ENCODE data around the gene ARL8B. TPM values are rescaled to one million over a fixed set of nuclear protein-coding genes. Genes with fewer than 3 reads are reported as not detected.
A peak's percentile ranks its signal among the peaks of the same experiment; 100 is the strongest.
"Not testable (repeated sequence)": the region's sequence is repeated elsewhere in the genome, so short reads cannot be mapped to it uniquely, and the experiment has no call there.

The ARL8B gene
- 106 TPM for total RNA-seq

GRCh38 chr3:5122030-5122740 is at the start of gene ARL8B:
ARL8B (plus strand) TSS chr3:5122292; CDS start chr3:5122466, 174 bp downstream.
- H3K4me3 ChIP-seq (ENCODE audit: low read length): peak within 1 kb of the TSS; percentile 100
- H3K4me1 ChIP-seq (ENCODE audit: insufficient read depth, low read length): peaks cover 41% of the 10 kb centered on the region
- H3K27me3 ChIP-seq (ENCODE audit: insufficient read depth, low read length): no peaks in the 10 kb centered on the region
- no peaks in the 10 kb centered on the region for H3K9me3 ChIP-seq (ENCODE audit: low read depth, low read length)

- H3K27me3 ChIP-seq (ENCODE audit: insufficient read depth, low read length): no peaks in the 10 kb centered on the region
- H3K4me3 ChIP-seq (ENCODE audit: low read length): no peak overlapping the region
- H3K9me3 ChIP-seq (ENCODE audit: low read depth, low read length): no peaks in the 10 kb centered on the region
- H3K4me1 ChIP-seq (ENCODE audit: insufficient read depth, low read length): no peaks in the 10 kb centered on the region
Observed at GRCh38 chr3:5073374-5074085, 48.6 kb upstream of the ARL8B start.

GRCh38 chr3:5078151-5078550 is 43.9 kb upstream of the ARL8B start:
- Histone ChIP-seq H3K27me3 (ENCODE audit: insufficient read depth, low read length) (no peaks in the 10 kb centered on the region), H3K4me1 (ENCODE audit: insufficient read depth, low read length) (no peaks in the 10 kb centered on the region), H3K9me3 (ENCODE audit: low read depth, low read length) (no peaks in the 10 kb centered on the region), H3K4me3 (ENCODE audit: low read length) (no peak overlapping the region)

GRCh38 chr3:5079761-5080160 is 42.3 kb upstream of the ARL8B start:
- Histone ChIP-seq H3K9me3 (ENCODE audit: low read depth, low read length) (no peaks in the 10 kb centered on the region), H3K4me3 (ENCODE audit: low read length) (no peak overlapping the region)

DNA sequence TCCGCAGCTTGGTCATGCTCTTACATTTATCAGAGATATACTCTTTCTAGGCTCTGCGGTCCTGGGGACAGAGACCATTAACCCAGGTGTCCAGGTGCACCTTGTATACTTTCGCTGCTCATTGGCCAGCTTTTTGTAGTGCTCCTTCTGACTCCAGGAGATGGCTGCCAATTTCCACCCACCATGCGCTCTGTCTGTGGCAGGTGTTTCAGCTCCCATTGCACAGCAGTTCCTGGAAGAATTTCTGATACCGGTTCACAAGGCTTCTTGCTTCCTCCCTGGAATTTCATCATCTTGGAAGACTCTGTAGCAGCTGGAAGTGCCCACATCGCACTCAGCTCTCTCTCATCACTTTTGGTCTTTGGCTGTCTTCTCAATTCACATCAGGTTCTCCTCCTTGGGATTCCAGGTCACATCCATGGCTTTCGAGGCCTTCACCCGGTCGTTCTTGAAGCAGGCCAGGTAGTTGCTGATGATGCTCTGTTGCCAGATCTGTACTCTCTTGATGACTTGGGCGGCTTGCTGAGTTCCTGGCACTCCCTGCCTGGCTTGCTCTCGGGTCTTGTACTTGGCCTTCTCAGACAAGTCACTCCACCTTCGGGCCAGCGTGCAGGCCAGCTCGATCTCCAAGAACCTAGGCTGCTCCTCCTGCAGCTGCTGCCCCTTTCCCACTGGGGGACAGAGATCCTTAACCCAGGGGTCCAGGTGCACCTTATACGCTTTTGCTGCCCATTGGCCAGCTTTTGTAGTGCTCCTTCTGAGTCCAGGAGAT is 41.1 kb upstream of the ARL8B start:
- no peak overlapping the region for H3K4me3 ChIP-seq (ENCODE audit: low read length)
- no peaks in the 10 kb centered on the region for H3K4me1 ChIP-seq (ENCODE audit: insufficient read depth, low read length)
- no peaks in the 10 kb centered on the region for H3K27me3 ChIP-seq (ENCODE audit: insufficient read depth, low read length)
- no peaks in the 10 kb centered on the region for H3K9me3 ChIP-seq (ENCODE audit: low read depth, low read length)

More at GRCh38 chr3:5079761-5080160, 42.3 kb upstream of the ARL8B start:
- Histone ChIP-seq H3K27me3 (ENCODE audit: insufficient read depth, low read length) (no peaks in the 10 kb centered on the region), H3K4me1 (ENCODE audit: insufficient read depth, low read length) (no peaks in the 10 kb centered on the region)

DNA sequence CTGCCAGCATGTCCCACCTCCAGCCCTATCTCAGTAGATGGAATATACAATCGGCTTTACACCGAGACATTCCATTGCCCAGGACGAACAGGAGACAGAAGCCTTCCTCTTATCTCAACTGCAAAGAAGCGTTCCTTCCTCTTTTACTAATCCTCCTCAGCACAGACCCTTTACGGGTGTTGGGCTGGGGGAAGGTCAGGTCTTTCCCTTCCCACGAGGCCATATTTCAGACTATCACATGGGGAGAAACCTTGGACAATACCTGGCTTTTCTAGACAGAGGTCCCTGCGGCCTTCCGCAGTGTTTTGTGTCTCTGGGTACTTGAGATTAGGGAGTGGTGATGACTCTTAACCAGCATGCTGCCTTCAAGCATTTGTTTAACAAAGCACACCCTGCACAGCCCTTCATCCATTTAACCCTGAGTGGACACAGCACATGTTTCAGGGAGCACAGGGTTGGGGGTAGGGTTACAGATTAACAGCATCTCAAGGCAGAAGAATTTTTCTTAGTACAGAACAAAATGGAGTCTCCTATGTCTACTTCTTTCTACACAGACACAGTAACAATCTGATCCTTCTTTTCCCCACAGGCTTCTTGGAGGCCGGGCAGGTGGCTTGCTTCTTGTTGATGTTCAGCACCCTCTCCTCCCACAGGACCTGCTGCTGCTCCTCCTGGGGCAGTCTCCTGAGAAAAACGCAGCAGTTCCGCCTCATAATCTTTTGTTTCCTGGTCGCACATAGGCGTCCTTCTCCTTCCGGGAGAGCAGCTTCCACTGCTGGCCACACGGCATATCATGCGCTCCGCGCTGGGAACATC is 39.9 kb upstream of the ARL8B start:
- not testable (repeated sequence) for H3K27me3 ChIP-seq (ENCODE audit: insufficient read depth, low read length); H3K4me3 ChIP-seq (ENCODE audit: low read length); H3K9me3 ChIP-seq (ENCODE audit: low read depth, low read length); H3K4me1 ChIP-seq (ENCODE audit: insufficient read depth, low read length)

- H3K4me1 ChIP-seq (ENCODE audit: insufficient read depth, low read length): no peaks in the 10 kb centered on the region
- no peaks in the 10 kb centered on the region for H3K27me3 ChIP-seq (ENCODE audit: insufficient read depth, low read length)
- no peaks in the 10 kb centered on the region for H3K9me3 ChIP-seq (ENCODE audit: low read depth, low read length)
- H3K4me3 ChIP-seq (ENCODE audit: low read length): no peak overlapping the region
Observed at GRCh38 chr3:5082789-5083115, 39.3 kb upstream of the ARL8B start.

- Histone ChIP-seq H3K4me1 (ENCODE audit: insufficient read depth, low read length) (no peaks in the 10 kb centered on the region), H3K27me3 (ENCODE audit: insufficient read depth, low read length) (no peaks in the 10 kb centered on the region), H3K4me3 (ENCODE audit: low read length) (no peak overlapping the region), H3K9me3 (ENCODE audit: low read depth, low read length) (no peaks in the 10 kb centered on the region)
Observed at GRCh38 chr3:5084224-5084623, 37.9 kb upstream of the ARL8B start.

DNA sequence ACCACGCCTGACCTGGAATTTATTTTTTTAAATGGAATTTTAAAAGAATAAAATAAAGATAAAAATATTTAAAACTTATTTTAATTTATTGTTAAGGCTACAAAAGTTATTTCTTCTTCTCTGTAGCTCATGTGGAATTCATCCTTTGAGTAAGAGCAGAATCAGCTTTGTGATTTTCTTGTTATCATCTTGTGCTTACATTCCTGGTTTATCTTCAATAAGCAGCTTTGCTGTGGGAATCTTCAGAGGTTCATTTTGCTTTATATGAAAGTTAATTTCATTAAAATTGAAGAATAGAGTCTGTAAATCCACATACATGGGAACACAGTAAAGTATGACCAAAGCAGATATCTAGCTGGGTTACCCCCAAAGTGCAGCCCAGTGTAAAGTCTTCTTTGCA is 35.4 kb upstream of the ARL8B start:
- Histone ChIP-seq H3K4me3 (ENCODE audit: low read length) (no peak overlapping the region), H3K9me3 (ENCODE audit: low read depth, low read length) (no peaks in the 10 kb centered on the region), H3K4me1 (ENCODE audit: insufficient read depth, low read length) (no peaks in the 10 kb centered on the region), H3K27me3 (ENCODE audit: insufficient read depth, low read length) (no peaks in the 10 kb centered on the region)

DNA sequence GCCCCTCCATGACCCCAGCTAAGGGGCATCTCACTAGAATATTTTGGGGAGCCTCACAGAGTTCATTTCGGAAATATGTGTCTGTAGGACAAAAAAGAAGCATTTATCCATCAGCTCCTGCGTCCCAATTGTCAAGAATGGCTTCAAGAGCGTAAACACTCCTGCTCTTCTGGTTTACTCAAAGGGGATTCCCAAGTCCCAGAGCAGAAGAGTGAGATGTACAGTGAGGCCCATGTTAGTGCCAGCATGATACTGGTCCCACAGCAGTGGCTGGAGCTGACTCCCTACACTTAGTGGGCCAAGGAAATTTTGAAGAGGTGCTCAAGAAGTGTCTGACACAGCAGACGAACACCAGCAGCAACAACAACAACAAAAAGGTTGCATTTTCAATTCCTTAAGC is 34.9 kb upstream of the ARL8B start:
- Histone ChIP-seq H3K4me3 (ENCODE audit: low read length) (no peak overlapping the region), H3K9me3 (ENCODE audit: low read depth, low read length) (no peaks in the 10 kb centered on the region), H3K27me3 (ENCODE audit: insufficient read depth, low read length) (no peaks in the 10 kb centered on the region), H3K4me1 (ENCODE audit: insufficient read depth, low read length) (peaks cover 5% of the 10 kb centered on the region)

DNA sequence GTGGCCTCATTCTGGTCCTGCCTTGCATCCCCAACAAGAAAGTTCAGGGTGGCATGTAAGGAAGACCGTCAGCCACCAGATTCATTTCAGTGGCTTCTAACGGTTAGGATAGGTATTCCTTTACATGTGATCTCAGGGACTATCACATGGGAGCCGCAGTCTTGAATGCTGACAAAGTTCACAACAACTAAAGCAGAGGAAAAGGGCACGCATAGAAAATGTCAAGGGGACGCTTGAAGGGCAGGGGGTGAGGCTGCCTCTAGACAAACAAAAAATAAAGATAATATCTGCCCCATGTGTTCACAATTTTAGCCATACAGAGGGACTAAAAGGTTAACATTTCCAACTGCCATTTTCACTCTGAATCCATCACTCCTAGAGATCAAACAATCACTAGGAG is 31.9 kb upstream of the ARL8B start:
- Histone ChIP-seq H3K4me1 (ENCODE audit: insufficient read depth, low read length) (peaks cover 5% of the 10 kb centered on the region), H3K9me3 (ENCODE audit: low read depth, low read length) (no peaks in the 10 kb centered on the region), H3K27me3 (ENCODE audit: insufficient read depth, low read length) (no peaks in the 10 kb centered on the region), H3K4me3 (ENCODE audit: low read length) (no peak overlapping the region)

GRCh38 chr3:5092018-5092417 is 30.1 kb upstream of the ARL8B start:
- H3K4me1 ChIP-seq (ENCODE audit: insufficient read depth, low read length): peaks cover 5% of the 10 kb centered on the region
- peaks cover 8% of the 10 kb centered on the region for H3K27me3 ChIP-seq (ENCODE audit: insufficient read depth, low read length)
- H3K4me3 ChIP-seq (ENCODE audit: low read length): no peak overlapping the region
- no peaks in the 10 kb centered on the region for H3K9me3 ChIP-seq (ENCODE audit: low read depth, low read length)

DNA sequence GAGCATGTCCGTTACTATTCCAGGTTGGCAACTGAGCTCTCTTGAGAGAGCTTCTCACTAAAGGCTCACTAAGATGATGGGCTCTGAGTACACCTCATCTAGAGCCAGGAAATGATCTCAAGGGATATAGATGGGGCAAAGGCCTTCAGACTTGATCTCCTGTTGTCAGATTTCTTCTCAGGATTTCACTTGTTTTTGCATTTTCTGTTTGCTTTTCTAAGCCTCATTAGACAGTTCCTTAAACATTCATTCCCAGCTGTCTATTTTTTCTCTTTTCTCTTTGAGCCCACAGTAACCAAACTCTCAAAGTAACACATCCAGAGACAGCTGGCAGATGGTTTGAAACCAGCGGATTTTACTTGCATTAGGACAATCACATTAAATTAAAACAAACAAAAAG is 28.4 kb upstream of the ARL8B start:
- Histone ChIP-seq H3K4me3 (ENCODE audit: low read length) (no peak overlapping the region), H3K9me3 (ENCODE audit: low read depth, low read length) (no peaks in the 10 kb centered on the region), H3K4me1 (ENCODE audit: insufficient read depth, low read length) (peaks cover 5% of the 10 kb centered on the region), H3K27me3 (ENCODE audit: insufficient read depth, low read length) (peaks cover 8% of the 10 kb centered on the region)

DNA sequence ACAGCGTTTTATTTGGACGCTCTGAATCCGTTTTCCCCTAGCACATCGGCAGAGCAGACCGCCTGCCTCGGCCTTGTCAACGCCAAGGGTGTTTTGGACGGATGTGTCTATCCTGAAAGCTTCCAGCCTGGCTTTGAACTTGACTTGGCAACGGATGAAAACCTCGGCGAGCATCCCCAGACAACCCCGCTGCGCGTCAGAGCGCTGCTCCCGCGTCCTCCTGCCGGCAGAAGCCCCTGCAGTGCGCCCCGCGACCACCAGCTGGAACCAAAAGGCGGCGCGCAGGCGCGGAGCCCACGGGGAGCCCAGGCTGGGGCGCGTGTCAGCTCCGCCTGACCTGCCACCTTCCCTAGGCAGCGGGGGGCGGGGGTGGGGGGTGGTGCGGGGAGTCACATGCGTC is 26.2 kb upstream of the ARL8B start:
- peaks cover 5% of the 10 kb centered on the region for H3K4me1 ChIP-seq (ENCODE audit: insufficient read depth, low read length)
- H3K4me3 ChIP-seq (ENCODE audit: low read length): no peak overlapping the region
- peaks cover 8% of the 10 kb centered on the region for H3K27me3 ChIP-seq (ENCODE audit: insufficient read depth, low read length)
- no peaks in the 10 kb centered on the region for H3K9me3 ChIP-seq (ENCODE audit: low read depth, low read length)

Measured in mononuclear cell (primary cell).